Neutrophil (primary cell): ENCODE measurements around the gene DMBT1.

Experiments
- H3K27ac ChIP-seq: fragments of 200-600 bp; sonication (generic); 2 replicates; pipeline ENCODE4 v1.5.1; 2016; ENCODE audit warnings: mild to moderate bottlenecking, moderate library complexity
- H3K27me3 ChIP-seq: fragments of 200-600 bp; sonication (generic); 2 replicates; pipeline ENCODE4 v1.6.0; 2016; ENCODE audit warnings: mild to moderate bottlenecking
- H3K36me3 ChIP-seq: fragments of 200-600 bp; sonication (generic); 2 replicates; pipeline ENCODE4 v1.5.1; 2017
- H3K4me1 ChIP-seq, 2 experiments: fragments of 200-600 bp in 1 of 2; sonication (generic) in 1 of 2; 1 replicate in 1 of 2; 2 replicates in 1 of 2; pipeline versions ENCODE4 v1.5.1 to v1.6.1; 2013 to 2016; ENCODE audit warnings: low read depth in 1 of 2, low read length in 1 of 2, mild to moderate bottlenecking in 1 of 2, moderate library complexity in 1 of 2; ENCODE audit not compliant: control insufficient read depth in 1 of 2, insufficient read depth in 1 of 2
- H3K4me3 ChIP-seq, 2 experiments: fragments of 200-600 bp in 1 of 2; sonication (generic) in 1 of 2; 1 replicate in 1 of 2; 2 replicates in 1 of 2; pipeline ENCODE4 v1.5.1; 2013 to 2016; ENCODE audit warnings: low read depth in 1 of 2, low read length in 1 of 2, mild to moderate bottlenecking in 1 of 2, moderate library complexity in 1 of 2
- H3K9me3 ChIP-seq: fragments of 200-600 bp; sonication (generic); 2 replicates; pipeline ENCODE4 v1.5.1; 2016
- CTCF ChIP-seq: fragments of 200-600 bp; sonication (generic); IDR thresholded peaks from 2 replicates; pipeline ENCODE4 v1.5.1; 2016; ENCODE audit warnings: antibody characterized with exemption

Gene DMBT1

DNA sequence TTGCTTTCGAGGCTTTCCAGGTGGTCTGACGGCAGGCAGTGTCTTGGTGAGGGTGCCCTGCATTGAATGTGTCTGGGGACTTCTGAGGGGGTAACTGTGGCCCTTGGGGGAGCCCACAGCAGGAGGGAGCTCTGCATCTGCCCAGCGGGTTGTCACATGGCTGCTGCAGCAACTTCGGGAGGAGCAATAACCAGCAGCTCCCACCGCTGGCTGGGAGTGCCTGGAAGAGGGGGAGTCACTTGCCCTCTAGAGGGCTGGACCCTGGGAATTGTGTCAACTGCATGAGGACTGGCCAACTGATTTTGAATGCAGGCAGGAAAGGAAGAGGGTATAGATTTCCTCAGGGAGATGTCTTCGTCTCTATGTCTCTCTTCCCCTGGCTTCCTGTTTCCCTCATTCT lies 112.7 kb downstream of the DMBT1 start:
- Histone ChIP-seq H3K4me3 (no peak overlapping the region), H3K4me1 (no peaks in the 10 kb centered on the region), H3K9me3 (no peaks in the 10 kb centered on the region), H3K27ac (no peak overlapping the region), H3K27me3 (no peaks in the 10 kb centered on the region), H3K36me3 (no peaks in the 10 kb centered on the region)
- TF ChIP-seq CTCF: no peak

GRCh38 chr10:122673731-122674130 lies 113.2 kb downstream of the DMBT1 start:
- no peak overlapping the region for H3K27ac ChIP-seq
- H3K4me1 ChIP-seq: no peaks in the 10 kb centered on the region
- H3K9me3 ChIP-seq: no peaks in the 10 kb centered on the region
- no peaks in the 10 kb centered on the region for H3K36me3 ChIP-seq
- H3K4me3 ChIP-seq: no peak overlapping the region
- H3K27me3 ChIP-seq: no peaks in the 10 kb centered on the region
- no peak for TF ChIP-seq CTCF

DNA sequence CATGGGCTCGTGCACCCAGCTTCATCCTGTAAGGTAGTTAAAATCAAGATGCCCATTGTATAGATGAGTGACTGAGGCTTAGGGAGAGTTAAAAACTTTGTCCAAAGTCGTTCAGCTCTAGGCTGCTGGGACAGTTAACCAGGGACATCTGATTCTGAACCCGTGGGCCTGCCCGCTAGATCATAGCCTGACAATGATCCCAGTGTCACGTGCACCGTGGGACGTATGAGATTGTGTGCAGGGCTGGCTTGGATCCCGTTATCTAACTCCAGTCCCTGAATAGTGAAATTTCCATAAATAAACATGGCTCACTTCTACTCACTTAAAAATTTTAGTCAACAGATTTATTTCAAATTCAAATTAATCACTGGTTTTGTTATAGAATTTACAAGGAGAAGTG lies 114.2 kb downstream of the DMBT1 start:
- no peaks in the 10 kb centered on the region for H3K9me3 ChIP-seq
- no peak overlapping the region for H3K27ac ChIP-seq
- H3K27me3 ChIP-seq: no peaks in the 10 kb centered on the region
- no peak for TF ChIP-seq CTCF
- H3K36me3 ChIP-seq: no peaks in the 10 kb centered on the region
- no peaks in the 10 kb centered on the region for H3K4me1 ChIP-seq
- no peak overlapping the region for H3K4me3 ChIP-seq

GRCh38 chr10:122675278-122675677 lies 114.7 kb downstream of the DMBT1 start:
- no peak for TF ChIP-seq CTCF
- Histone ChIP-seq H3K27me3 (no peaks in the 10 kb centered on the region), H3K4me3 (no peak overlapping the region), H3K4me1 (no peaks in the 10 kb centered on the region), H3K9me3 (no peaks in the 10 kb centered on the region), H3K36me3 (no peaks in the 10 kb centered on the region), H3K27ac (no peak overlapping the region)

DNA sequence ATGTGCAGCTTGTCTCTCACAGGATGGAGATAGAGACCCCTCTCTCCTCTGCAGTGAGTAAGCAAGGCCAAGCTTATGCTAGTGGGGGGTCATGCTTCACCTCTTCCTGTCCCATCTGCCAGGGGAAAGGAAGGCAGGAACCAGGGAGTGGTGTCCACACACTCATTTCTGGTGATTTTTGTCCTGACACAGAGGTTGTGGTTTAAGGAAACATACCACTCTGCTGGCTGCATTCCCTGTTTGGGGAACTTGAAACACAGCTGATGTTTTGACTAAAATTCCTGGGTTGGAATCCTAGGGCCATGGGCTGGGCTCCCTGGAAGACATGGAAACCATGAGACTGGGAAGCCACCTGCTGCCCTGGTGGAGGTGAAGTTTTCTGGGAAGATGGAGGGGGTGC lies 117.7 kb downstream of the DMBT1 start:
- Histone ChIP-seq H3K27me3 (peaks cover under 1% of the 10 kb centered on the region), H3K4me3 (no peak overlapping the region), H3K4me1 (no peaks in the 10 kb centered on the region), H3K27ac (no peak overlapping the region), H3K36me3 (no peaks in the 10 kb centered on the region), H3K9me3 (no peaks in the 10 kb centered on the region)
- TF ChIP-seq CTCF: no peak

DNA sequence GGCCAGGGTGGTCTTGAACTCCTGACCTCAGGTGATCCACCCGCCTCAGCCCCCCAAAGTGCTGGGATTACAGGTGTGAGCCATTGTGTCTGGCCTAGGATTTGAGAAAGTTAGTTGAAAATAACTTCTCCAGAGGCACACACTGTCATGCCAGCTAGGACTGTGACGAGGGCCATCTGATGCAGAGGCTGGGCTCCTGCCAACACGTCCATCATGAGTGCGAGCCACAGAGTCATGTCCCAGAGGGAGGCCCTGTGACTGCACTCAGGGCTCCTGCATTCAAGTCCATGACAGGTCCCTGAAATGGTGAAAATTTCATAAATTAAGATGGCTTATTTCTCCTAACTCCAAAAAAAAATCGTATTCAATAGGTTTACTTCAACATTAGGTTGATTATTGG lies 122.0 kb downstream of the DMBT1 start:
- H3K27me3 ChIP-seq: peaks cover 6% of the 10 kb centered on the region
- TF ChIP-seq CTCF: no peak
- H3K4me1 ChIP-seq: no peaks in the 10 kb centered on the region
- H3K4me3 ChIP-seq: no peak overlapping the region
- H3K27ac ChIP-seq: no peak overlapping the region
- H3K36me3 ChIP-seq: no peaks in the 10 kb centered on the region
- H3K9me3 ChIP-seq: no peaks in the 10 kb centered on the region
